ENCODE measurements around the gene MESD. TPM values are rescaled to one million over a fixed set of nuclear protein-coding genes. Genes with fewer than 3 reads are reported as not detected.

MESD gene
- total RNA-seq, 1 experiment from 2014 or later, result 21.9 TPM

DNA sequence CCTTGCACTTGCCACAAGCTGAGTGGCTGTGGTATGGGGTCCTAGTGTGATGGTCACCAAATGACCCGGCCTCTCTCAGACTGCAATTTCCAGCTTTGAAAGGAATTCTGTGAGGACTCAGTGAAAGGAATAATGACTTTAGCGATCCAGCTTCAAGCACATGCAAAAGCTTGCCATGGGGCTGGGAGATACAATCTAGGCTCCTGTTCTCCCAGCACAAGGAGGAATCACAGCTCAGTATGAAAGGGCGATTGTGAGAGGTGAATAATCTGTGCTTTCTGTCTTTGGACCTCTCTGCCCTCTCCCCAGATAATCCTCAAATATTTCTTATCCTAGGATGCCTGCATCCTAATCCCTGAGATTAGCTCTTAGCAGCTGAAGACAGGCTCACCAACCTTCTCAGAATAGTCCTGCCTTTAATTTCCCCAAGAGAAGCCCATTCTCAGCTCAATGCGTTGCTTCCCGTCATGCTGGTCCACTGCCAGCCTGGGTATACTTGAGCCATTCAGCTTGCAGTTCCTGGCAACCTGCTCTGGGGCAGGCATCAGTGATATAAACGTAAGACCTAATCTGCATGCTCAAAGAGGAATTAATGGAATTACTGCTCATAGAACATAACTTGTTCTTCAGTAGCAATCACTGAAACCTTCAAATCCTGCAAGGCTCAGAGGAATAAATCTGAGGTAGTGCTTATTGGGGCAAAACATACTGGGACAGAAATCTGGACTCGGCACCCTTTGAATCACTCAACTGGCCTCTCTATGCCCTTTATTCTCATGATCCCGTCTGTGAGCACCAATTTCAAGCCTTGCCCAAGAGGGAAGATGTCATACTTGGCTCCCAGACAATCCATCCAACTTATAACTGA lies 26.2 kb upstream of the MESD start:
- TF ChIP-seq, protein P1, sequence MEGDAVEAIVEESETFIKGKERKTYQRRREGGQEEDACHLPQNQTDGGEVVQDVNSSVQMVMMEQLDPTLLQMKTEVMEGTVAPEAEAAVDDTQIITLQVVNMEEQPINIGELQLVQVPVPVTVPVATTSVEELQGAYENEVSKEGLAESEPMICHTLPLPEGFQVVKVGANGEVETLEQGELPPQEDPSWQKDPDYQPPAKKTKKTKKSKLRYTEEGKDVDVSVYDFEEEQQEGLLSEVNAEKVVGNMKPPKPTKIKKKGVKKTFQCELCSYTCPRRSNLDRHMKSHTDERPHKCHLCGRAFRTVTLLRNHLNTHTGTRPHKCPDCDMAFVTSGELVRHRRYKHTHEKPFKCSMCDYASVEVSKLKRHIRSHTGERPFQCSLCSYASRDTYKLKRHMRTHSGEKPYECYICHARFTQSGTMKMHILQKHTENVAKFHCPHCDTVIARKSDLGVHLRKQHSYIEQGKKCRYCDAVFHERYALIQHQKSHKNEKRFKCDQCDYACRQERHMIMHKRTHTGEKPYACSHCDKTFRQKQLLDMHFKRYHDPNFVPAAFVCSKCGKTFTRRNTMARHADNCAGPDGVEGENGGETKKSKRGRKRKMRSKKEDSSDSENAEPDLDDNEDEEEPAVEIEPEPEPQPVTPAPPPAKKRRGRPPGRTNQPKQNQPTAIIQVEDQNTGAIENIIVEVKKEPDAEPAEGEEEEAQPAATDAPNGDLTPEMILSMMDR (conservative IDR thresholded peaks at IDR 0.05), result no peak
- TF ChIP-seq EZH2 (IDR thresholded peaks at IDR 0.05; ENCODE audit: low read depth), result no peak
- Histone ChIP-seq H3K4me2 (no peak overlapping the region), H3K9me3 (ENCODE audit: insufficient read depth, low read depth) (no peaks in the 10 kb centered on the region), H3F3A (ENCODE audit: insufficient read depth, low read depth) (no peaks in the 10 kb centered on the region), H3K4me1 (replicated peaks; ENCODE audit: insufficient read depth) (no peaks in the 10 kb centered on the region), H4K20me1 (ENCODE audit: insufficient read depth) (peaks cover 8% of the 10 kb centered on the region; the same call in 1 of the 2 replicates), H3K79me2 (ENCODE audit: low read depth) (no peaks in the 10 kb centered on the region), H3K9me2 (ENCODE audit: insufficient read depth) (no peaks in the 10 kb centered on the region), H3K36me3 (ENCODE audit: low read depth) (no peaks in the 10 kb centered on the region), H2AFZ (no peak overlapping the region), H3K4me3 (no peak overlapping the region), H3K27me3 (ENCODE audit: insufficient read depth, low read depth) (no peaks in the 10 kb centered on the region), H3K27ac (no peak overlapping the region)
- ChIA-PET POLR2A (ENCODE audit: unreplicated experiment) (no interaction called here), CTCF (no interaction called here)
- DNase-seq, result no peak
- no TSS peak for BruUV-seq (replicated peaks)
- intact Hi-C loops (cut with micrococcal nuclease; ENCODE audit: unreplicated experiment), result no loop called here

DNA sequence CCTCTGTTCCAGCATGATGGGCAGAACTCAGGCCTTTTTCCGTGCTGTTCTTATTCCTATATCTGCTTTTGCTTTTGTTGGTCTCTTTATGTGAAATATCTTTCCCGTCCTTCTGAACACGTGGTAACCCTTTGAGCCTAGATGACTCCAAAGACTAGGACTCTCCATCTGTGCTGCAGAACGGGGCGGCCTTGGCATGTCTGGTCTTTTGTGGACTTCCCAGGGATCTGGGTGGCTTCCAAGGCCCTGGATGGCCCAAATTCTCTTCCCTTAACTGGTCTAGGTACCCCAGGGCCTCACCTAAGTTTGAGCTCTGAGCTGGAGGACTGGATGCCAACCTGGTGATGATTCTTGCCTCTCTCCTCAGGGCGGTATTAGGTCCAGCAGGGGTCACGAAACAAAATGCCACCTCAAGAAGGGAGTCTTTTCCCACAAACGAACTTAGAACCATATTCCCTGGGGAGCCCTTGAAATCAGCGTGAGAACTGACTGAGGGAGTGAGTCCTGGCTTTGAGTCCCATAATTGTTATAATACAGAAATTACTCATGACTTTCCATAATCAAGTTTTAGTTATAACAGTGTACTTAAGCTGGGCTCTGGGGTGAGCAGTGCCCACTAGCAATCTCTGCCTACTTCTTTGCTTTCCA lies 25.0 kb upstream of the MESD start:
- Histone ChIP-seq H3K36me3 (ENCODE audit: low read depth) (no peaks in the 10 kb centered on the region), H3K79me2 (ENCODE audit: low read depth) (peaks cover 6% of the 10 kb centered on the region), H3K9me2 (ENCODE audit: insufficient read depth) (no peaks in the 10 kb centered on the region), H3K27ac (no peak overlapping the region), H3K9me3 (ENCODE audit: insufficient read depth, low read depth) (no peaks in the 10 kb centered on the region), H3F3A (ENCODE audit: insufficient read depth, low read depth) (no peaks in the 10 kb centered on the region), H2AFZ (no peak overlapping the region), H3K4me1 (replicated peaks; ENCODE audit: insufficient read depth) (no peaks in the 10 kb centered on the region), H4K20me1 (ENCODE audit: insufficient read depth) (peaks cover 14% of the 10 kb centered on the region), H3K4me2 (no peak overlapping the region), H3K4me3 (no peak overlapping the region), H3K27me3 (ENCODE audit: insufficient read depth, low read depth) (no peaks in the 10 kb centered on the region)
- intact Hi-C loops (cut with micrococcal nuclease; ENCODE audit: unreplicated experiment), result no loop called here
- POLR2A ChIA-PET (ENCODE audit: unreplicated experiment), result no interaction called here
- TF ChIP-seq, protein P1 (conservative IDR thresholded peaks at IDR 0.05), result no peak
- TF ChIP-seq EZH2 (IDR thresholded peaks at IDR 0.05; ENCODE audit: low read depth), result no peak
- BruUV-seq (replicated peaks), result no TSS peak
- no peak for DNase-seq
- CTCF ChIA-PET, result no interaction called here

DNA sequence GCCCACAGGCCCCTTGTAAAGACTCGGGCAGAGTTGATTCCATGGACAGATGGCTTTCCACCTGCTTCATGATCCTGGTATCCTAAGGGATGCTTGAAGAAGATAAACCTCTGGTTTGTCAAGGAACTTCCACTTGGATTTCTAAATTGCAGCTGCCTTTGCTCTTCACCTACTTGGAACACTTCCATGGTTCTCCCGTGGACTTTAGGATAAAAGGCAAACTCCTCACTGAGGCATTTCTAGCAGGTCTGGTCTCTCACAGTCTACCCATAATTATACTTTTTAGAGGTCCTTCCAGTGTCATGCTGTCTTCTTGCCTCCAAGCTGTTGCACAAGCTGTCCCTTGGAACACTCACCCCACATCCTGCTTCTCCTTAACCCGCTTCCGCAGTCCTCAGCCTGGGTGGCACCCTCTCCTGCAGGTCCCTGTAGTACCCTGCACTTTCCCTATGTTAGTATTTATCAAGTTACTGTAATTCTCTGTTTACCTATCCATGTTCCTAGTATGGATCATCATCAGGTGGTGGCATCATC lies 23.8 kb upstream of the MESD start:
- CTCF ChIA-PET, result no interaction called here
- Histone ChIP-seq H3K27me3 (ENCODE audit: insufficient read depth, low read depth) (no peaks in the 10 kb centered on the region), H3K9me2 (ENCODE audit: insufficient read depth) (no peaks in the 10 kb centered on the region), H2AFZ (no peak overlapping the region), H3K4me1 (replicated peaks; ENCODE audit: insufficient read depth) (no peaks in the 10 kb centered on the region), H3K9me3 (ENCODE audit: insufficient read depth, low read depth) (no peaks in the 10 kb centered on the region), H3K27ac (no peak overlapping the region), H3K36me3 (ENCODE audit: low read depth) (no peaks in the 10 kb centered on the region), H3K4me2 (no peak overlapping the region), H3K79me2 (ENCODE audit: low read depth) (peaks cover 15% of the 10 kb centered on the region), H4K20me1 (ENCODE audit: insufficient read depth) (peaks cover 14% of the 10 kb centered on the region), H3F3A (ENCODE audit: insufficient read depth, low read depth) (no peaks in the 10 kb centered on the region), H3K4me3 (no peak overlapping the region)
- no TSS peak for BruUV-seq (replicated peaks)
- intact Hi-C loops (cut with micrococcal nuclease; ENCODE audit: unreplicated experiment), result no loop called here
- POLR2A ChIA-PET (ENCODE audit: unreplicated experiment), result no interaction called here
- TF ChIP-seq, protein P1 (conservative IDR thresholded peaks at IDR 0.05), result no peak
- TF ChIP-seq EZH2 (IDR thresholded peaks at IDR 0.05; ENCODE audit: low read depth), result no peak
- no peak for DNase-seq

All from PC-9 (cell line).